MM.1S (cell line): ENCODE results near the gene ATF7IP.

ENCODE experiments used
- CTCF ChIP-seq: fragments of 300-600 bp; sonication (generic); IDR thresholded peaks from 2 replicates; pipeline ENCODE4 v1.5.1; 2016; ENCODE audit warnings: antibody characterized with exemption, low read length, mixed read lengths
- EZH2 ChIP-seq: fragments of 300-600 bp; sonication (generic); optimal IDR thresholded peaks from 2 replicates; pipeline ENCODE3; 2017; ENCODE audit warnings: low read depth, mild to moderate bottlenecking, antibody characterized with exemption, low read length, mixed read lengths
- EZH2phosphoT487 ChIP-seq: fragments of 300-600 bp; sonication (generic); IDR thresholded peaks from 2 replicates; pipeline ENCODE4 v1.6.1; 2018; ENCODE audit warnings: antibody characterized with exemption, low read length

GRCh38 chr12:14403293-14403692, 37.8 kb downstream of the ATF7IP start:
- no peak for TF ChIP-seq EZH2
- TF ChIP-seq CTCF: no peak
- no peak for TF ChIP-seq EZH2phosphoT487
